ENCODE data around the gene MED22. TPM values are rescaled to one million over a fixed set of nuclear protein-coding genes. Genes with fewer than 3 reads are reported as not detected.

MED22 gene
- polyA plus RNA-seq, 1 donor (not counting 4 experiments of a cell fraction or from before 2014, with no cell fraction given) = 15.9 TPM

DNA sequence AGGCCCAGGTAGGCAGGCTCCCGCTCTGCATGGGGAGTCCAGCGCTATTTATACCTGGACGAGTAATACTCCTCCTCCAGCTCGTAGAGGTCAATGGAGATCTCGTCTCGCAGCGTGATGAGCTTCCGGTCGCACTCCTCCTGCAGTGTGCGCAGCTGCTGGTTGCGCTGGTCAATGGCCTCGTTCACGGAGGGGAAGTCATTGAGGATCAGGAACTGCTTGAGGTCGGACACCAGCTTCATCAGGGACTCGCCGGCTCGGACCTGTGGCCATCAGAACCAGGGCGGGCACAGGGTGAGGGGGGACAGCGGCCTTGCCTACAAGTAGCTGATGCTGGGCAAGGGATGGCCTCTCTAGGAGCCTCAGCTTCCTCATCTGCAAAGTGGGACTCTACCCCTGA lies 3.9 kb downstream of the MED22 start:
- TF ChIP-seq EZH2 (IDR thresholded peaks at IDR 0.05; ENCODE audit: low read length) = no peak
- TF ChIP-seq, protein P1, sequence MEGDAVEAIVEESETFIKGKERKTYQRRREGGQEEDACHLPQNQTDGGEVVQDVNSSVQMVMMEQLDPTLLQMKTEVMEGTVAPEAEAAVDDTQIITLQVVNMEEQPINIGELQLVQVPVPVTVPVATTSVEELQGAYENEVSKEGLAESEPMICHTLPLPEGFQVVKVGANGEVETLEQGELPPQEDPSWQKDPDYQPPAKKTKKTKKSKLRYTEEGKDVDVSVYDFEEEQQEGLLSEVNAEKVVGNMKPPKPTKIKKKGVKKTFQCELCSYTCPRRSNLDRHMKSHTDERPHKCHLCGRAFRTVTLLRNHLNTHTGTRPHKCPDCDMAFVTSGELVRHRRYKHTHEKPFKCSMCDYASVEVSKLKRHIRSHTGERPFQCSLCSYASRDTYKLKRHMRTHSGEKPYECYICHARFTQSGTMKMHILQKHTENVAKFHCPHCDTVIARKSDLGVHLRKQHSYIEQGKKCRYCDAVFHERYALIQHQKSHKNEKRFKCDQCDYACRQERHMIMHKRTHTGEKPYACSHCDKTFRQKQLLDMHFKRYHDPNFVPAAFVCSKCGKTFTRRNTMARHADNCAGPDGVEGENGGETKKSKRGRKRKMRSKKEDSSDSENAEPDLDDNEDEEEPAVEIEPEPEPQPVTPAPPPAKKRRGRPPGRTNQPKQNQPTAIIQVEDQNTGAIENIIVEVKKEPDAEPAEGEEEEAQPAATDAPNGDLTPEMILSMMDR (optimal IDR thresholded peaks at IDR 0.05 in 1 of 3, IDR thresholded peaks at IDR 0.05 in 1 of 3, conservative IDR thresholded peaks at IDR 0.05 in 1 of 3; ENCODE audit: extremely low read depth in 1 of 3, insufficient read depth in 2 of 3, low read length in 3 of 3) = no peak
- Histone ChIP-seq H3K9me3 (ENCODE audit: control insufficient read depth, low read depth, low read length) (no peaks in the 10 kb centered on the region), H3K4me3 (ENCODE audit: control insufficient read depth in 2 of 3, extremely low read depth in 1 of 3, insufficient read depth in 2 of 3, low read depth in 1 of 3, low read length in 3 of 3) (no peak overlapping the region), H3K4me2 (ENCODE audit: control insufficient read depth, extremely low read depth, insufficient read depth, low read depth, low read length) (no peak overlapping the region), H3K79me2 (ENCODE audit: control insufficient read depth, insufficient read depth, low read length) (peaks cover 33% of the 10 kb centered on the region), H3K27me3 (ENCODE audit: control insufficient read depth, extremely low read depth, insufficient read depth, low read length) (no peaks in the 10 kb centered on the region), H3K9ac (ENCODE audit: control insufficient read depth, extremely low read depth, insufficient read depth, low read length) (no peak overlapping the region), H3K36me3 (ENCODE audit: control insufficient read depth in 2 of 2, extremely low read depth in 1 of 2, insufficient read depth in 2 of 2, low read length in 2 of 2) (peaks cover 44 to 60% of the 10 kb centered on the region in 2 experiments), H3K9me1 (ENCODE audit: control insufficient read depth, extremely low read depth, insufficient read depth, low read length) (no peaks in the 10 kb centered on the region), H2AFZ (ENCODE audit: control insufficient read depth, low read length) (no peak overlapping the region), H3K27ac (ENCODE audit: control insufficient read depth, insufficient read depth, low read length) (no peak overlapping the region), H4K20me1 (ENCODE audit: control insufficient read depth, extremely low read depth, insufficient read depth, low read length) (peaks cover 3% of the 10 kb centered on the region), H3K4me1 (ENCODE audit: control insufficient read depth, extremely low read depth, insufficient read depth, low read length) (peaks cover 8% of the 10 kb centered on the region)
- dilution Hi-C loops (cut with MboI; ENCODE audit: extremely low pct_ligation_motif_present, low sequenced_read_pairs) = no loop called here
- no peak for DNase-seq (ENCODE audit: low read depth, low spot score)
- FAIRE-seq = no peak

DNA sequence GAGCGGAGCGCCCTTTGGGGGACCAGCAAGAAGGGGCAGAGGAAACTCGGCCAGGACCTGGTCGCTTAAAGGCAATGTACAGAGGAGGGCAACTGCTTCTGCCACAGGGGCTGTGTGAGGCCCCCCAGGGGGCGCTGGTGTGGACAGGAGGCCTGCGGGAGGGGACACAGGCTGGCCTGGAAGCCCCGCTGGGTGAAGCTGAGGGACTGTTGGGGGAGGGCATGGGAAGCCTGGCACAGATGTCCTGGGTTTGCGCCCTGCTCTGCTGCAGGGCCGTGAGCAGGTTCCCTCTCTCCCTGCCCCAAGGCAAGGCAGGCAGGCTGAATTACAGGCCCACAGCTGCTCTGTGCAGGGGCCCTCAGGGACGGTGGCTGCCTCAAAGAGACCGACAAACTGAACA lies 5.4 kb downstream of the MED22 start:
- Histone ChIP-seq H3K4me2 (ENCODE audit: control insufficient read depth, extremely low read depth, insufficient read depth, low read depth, low read length) (no peak overlapping the region), H4K20me1 (ENCODE audit: control insufficient read depth, extremely low read depth, insufficient read depth, low read length) (peaks cover 3% of the 10 kb centered on the region), H3K36me3 (ENCODE audit: control insufficient read depth in 2 of 2, extremely low read depth in 1 of 2, insufficient read depth in 2 of 2, low read length in 2 of 2) (peaks cover 45 to 56% of the 10 kb centered on the region in 2 experiments), H3K27me3 (ENCODE audit: control insufficient read depth, extremely low read depth, insufficient read depth, low read length) (no peaks in the 10 kb centered on the region), H3K9ac (ENCODE audit: control insufficient read depth, extremely low read depth, insufficient read depth, low read length) (no peak overlapping the region), H3K79me2 (ENCODE audit: control insufficient read depth, insufficient read depth, low read length) (peaks cover 22% of the 10 kb centered on the region), H3K4me1 (ENCODE audit: control insufficient read depth, extremely low read depth, insufficient read depth, low read length) (peaks cover 7% of the 10 kb centered on the region), H2AFZ (ENCODE audit: control insufficient read depth, low read length) (no peak overlapping the region), H3K9me3 (ENCODE audit: control insufficient read depth, low read depth, low read length) (no peaks in the 10 kb centered on the region), H3K9me1 (ENCODE audit: control insufficient read depth, extremely low read depth, insufficient read depth, low read length) (no peaks in the 10 kb centered on the region), H3K27ac (ENCODE audit: control insufficient read depth, insufficient read depth, low read length) (no peak overlapping the region), H3K4me3 (ENCODE audit: control insufficient read depth in 2 of 3, extremely low read depth in 1 of 3, insufficient read depth in 2 of 3, low read depth in 1 of 3, low read length in 3 of 3) (no peak overlapping the region)
- FAIRE-seq (no peak), DNase-seq (ENCODE audit: low read depth, low spot score) (no peak)
- dilution Hi-C loops (cut with MboI; ENCODE audit: extremely low pct_ligation_motif_present, low sequenced_read_pairs) = no loop called here
- TF ChIP-seq, protein P1 (optimal IDR thresholded peaks at IDR 0.05 in 1 of 3, IDR thresholded peaks at IDR 0.05 in 1 of 3, conservative IDR thresholded peaks at IDR 0.05 in 1 of 3; ENCODE audit: extremely low read depth in 1 of 3, insufficient read depth in 2 of 3, low read length in 3 of 3) = no peak
- no peak for TF ChIP-seq EZH2 (IDR thresholded peaks at IDR 0.05; ENCODE audit: low read length)
